ENCODE results near the gene INPP5A.

The INPP5A gene

DNA sequence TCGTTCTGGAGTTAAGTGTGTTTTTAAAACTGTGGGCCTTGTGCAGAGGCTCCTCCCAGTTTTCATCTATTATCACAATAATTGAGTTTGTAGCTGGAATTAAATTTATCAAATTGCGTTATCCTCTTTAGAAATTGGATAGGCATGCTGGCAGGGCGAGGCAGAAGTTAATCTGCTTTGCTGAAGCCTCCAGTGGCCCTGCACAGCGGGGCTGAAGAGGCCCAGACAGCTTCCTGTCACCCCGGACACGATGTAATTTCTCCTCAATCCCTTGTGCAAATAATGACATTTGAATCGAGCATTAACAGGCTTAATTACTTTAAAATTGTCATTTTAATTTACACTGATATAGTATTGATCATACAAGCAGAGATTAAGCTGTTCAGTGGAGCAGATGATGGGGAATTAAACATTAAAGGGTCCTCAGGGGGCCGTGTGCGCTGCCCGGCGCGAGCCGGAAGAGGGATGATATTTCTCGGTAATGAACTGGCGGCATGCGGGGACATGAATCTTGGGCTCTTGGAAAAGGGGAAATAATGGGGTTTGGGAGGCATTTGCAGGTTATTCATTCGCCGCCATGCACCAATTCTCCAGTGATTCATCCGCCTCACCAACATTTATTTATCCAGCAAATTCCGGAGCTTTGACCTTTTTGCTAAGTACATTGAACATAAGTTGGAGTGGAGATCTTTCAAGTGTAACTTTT, 129.9 kb downstream of the INPP5A start:
- Histone ChIP-seq H3K27ac (replicated peaks) (no peak overlapping the region), H3K4me3 (replicated peaks; ENCODE audit: insufficient read depth, low read length) (no peak overlapping the region), H3K27me3 (ENCODE audit: insufficient read depth, poor library complexity, severe bottlenecking) (no peaks in the 10 kb centered on the region)
- DNase-seq (ENCODE audit: low read depth in 1 of 2, low spot score in 1 of 2) = no peak
- TF ChIP-seq POLR2AphosphoS5 (IDR thresholded peaks at IDR 0.05; ENCODE audit: low read depth) (no peak), GABPA (IDR thresholded peaks at IDR 0.05; ENCODE audit: low read depth) (no peak)
- TF ChIP-seq, protein P1, sequence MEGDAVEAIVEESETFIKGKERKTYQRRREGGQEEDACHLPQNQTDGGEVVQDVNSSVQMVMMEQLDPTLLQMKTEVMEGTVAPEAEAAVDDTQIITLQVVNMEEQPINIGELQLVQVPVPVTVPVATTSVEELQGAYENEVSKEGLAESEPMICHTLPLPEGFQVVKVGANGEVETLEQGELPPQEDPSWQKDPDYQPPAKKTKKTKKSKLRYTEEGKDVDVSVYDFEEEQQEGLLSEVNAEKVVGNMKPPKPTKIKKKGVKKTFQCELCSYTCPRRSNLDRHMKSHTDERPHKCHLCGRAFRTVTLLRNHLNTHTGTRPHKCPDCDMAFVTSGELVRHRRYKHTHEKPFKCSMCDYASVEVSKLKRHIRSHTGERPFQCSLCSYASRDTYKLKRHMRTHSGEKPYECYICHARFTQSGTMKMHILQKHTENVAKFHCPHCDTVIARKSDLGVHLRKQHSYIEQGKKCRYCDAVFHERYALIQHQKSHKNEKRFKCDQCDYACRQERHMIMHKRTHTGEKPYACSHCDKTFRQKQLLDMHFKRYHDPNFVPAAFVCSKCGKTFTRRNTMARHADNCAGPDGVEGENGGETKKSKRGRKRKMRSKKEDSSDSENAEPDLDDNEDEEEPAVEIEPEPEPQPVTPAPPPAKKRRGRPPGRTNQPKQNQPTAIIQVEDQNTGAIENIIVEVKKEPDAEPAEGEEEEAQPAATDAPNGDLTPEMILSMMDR (IDR thresholded peaks at IDR 0.05; ENCODE audit: insufficient read depth, low read length) = no peak
- TF ChIP-seq, protein P2, sequence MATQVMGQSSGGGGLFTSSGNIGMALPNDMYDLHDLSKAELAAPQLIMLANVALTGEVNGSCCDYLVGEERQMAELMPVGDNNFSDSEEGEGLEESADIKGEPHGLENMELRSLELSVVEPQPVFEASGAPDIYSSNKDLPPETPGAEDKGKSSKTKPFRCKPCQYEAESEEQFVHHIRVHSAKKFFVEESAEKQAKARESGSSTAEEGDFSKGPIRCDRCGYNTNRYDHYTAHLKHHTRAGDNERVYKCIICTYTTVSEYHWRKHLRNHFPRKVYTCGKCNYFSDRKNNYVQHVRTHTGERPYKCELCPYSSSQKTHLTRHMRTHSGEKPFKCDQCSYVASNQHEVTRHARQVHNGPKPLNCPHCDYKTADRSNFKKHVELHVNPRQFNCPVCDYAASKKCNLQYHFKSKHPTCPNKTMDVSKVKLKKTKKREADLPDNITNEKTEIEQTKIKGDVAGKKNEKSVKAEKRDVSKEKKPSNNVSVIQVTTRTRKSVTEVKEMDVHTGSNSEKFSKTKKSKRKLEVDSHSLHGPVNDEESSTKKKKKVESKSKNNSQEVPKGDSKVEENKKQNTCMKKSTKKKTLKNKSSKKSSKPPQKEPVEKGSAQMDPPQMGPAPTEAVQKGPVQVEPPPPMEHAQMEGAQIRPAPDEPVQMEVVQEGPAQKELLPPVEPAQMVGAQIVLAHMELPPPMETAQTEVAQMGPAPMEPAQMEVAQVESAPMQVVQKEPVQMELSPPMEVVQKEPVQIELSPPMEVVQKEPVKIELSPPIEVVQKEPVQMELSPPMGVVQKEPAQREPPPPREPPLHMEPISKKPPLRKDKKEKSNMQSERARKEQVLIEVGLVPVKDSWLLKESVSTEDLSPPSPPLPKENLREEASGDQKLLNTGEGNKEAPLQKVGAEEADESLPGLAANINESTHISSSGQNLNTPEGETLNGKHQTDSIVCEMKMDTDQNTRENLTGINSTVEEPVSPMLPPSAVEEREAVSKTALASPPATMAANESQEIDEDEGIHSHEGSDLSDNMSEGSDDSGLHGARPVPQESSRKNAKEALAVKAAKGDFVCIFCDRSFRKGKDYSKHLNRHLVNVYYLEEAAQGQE (IDR thresholded peaks at IDR 0.05; ENCODE audit: insufficient replicate concordance, low read depth) = no peak

DNA sequence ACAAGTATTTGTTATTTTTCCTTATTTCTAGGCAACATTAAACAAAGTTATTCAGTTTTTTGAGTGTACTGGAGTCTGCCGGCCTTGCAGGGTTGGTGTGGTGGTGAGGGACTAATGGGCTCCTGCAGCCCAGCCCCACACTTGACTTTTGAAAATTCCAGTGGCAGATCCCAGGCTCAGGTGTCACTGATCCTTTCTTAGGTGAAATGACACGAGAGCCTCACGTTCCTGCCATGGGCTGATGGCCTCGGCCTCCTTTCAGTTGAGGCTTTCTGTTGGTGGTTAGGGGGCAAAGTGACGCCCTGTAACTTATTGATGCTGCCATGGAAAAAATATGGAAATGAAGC, 130.4 kb downstream of the INPP5A start:
- DNase-seq (ENCODE audit: low read depth in 1 of 2, low spot score in 1 of 2) = no peak
- H3K27ac ChIP-seq (replicated peaks) = no peak overlapping the region
- TF ChIP-seq, protein P1 (IDR thresholded peaks at IDR 0.05; ENCODE audit: insufficient read depth, low read length) = no peak
- TF ChIP-seq POLR2AphosphoS5 (IDR thresholded peaks at IDR 0.05; ENCODE audit: low read depth) = no peak
- TF ChIP-seq, protein P2 (IDR thresholded peaks at IDR 0.05; ENCODE audit: insufficient replicate concordance, low read depth) = no peak
- no peak for TF ChIP-seq GABPA (IDR thresholded peaks at IDR 0.05; ENCODE audit: low read depth)
- no peak for TF ChIP-seq SPI1 (IDR thresholded peaks at IDR 0.05; ENCODE audit: borderline replicate concordance, low read depth)
- no peak overlapping the region for H3K4me3 ChIP-seq (replicated peaks; ENCODE audit: insufficient read depth, low read length)
- H3K27me3 ChIP-seq (ENCODE audit: insufficient read depth, poor library complexity, severe bottlenecking) = no peaks in the 10 kb centered on the region

DNA sequence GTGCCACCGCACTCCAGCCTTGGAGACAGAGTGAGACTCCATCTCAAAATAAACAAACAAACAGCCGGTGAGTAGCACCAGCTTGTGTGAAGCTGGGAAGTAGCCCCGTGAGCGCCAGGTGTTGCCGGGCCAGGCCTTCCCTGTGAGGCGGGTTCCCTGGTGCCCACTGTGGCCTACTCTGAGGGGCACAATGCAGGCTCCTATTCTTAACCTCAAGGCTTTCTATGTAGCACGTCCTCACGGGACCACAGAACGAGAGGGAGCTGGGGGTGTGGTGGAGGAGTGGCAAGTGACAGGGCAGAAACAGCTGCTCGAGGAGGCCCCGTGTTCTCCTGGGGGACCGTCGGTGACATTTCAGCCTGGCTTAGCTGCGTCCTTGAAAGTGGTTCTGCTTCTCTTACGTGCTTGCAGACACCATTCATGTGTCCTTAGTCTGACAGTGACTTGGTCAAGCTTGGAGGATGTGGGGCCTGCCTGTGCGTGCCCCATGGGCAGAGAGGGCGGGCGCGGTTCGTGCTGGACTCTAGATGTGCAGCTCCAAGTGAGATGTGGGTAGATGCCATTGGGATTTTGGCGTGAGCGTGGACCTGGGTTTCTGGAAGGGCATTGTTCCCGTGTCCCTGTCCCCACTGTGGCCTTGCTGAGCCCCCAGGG, 131.7 kb downstream of the INPP5A start:
- no peak overlapping the region for H3K27ac ChIP-seq (replicated peaks)
- no peak for DNase-seq (ENCODE audit: low read depth in 1 of 2, low spot score in 1 of 2)
- H3K27me3 ChIP-seq (ENCODE audit: insufficient read depth, poor library complexity, severe bottlenecking) = no peaks in the 10 kb centered on the region
- no peak for TF ChIP-seq GABPA (IDR thresholded peaks at IDR 0.05; ENCODE audit: low read depth)
- TF ChIP-seq, protein P1 (IDR thresholded peaks at IDR 0.05; ENCODE audit: insufficient read depth, low read length) = no peak
- no peak for TF ChIP-seq SPI1 (IDR thresholded peaks at IDR 0.05; ENCODE audit: borderline replicate concordance, low read depth)
- no peak for TF ChIP-seq POLR2AphosphoS5 (IDR thresholded peaks at IDR 0.05; ENCODE audit: low read depth)
- TF ChIP-seq, protein P2 (IDR thresholded peaks at IDR 0.05; ENCODE audit: insufficient replicate concordance, low read depth) = no peak
- H3K4me3 ChIP-seq (replicated peaks; ENCODE audit: insufficient read depth, low read length) = no peak overlapping the region
